ENCODE data around the gene TSPYL1. TPM values are rescaled to one million over a fixed set of nuclear protein-coding genes. Genes with fewer than 3 reads are reported as not detected.
"Not testable (repeated sequence)": the region's sequence is repeated elsewhere in the genome, so short reads cannot be mapped to it uniquely, and the experiment has no call there.

Gene TSPYL1
- total RNA-seq, 1 experiment from 2014 or later, result 70.3 TPM

DNA sequence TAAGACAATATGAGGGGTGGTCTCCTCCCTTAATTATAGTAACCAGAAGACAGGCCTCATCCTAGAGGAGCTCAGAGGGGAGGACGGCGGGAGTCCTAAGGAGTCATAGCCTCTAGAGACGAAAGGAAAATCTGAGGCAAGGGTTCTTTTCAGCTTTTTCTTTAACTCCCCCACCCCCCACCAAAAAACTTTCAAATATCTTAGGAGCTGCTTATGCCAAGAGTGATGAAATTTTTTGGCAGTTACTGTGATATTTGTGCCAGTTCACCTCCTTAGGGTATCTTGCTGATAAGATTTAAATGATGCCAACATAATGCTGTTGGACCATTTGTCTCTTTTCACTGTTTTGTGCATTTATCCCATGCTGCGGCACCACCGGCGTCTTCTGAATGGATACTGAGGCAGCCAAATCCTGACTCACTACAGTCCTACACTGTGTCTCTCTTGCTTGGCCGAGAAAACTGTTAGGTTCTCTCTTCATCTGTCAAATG lies 46.5 kb upstream of the TSPYL1 start (continued):
- TF ChIP-seq, protein P1, sequence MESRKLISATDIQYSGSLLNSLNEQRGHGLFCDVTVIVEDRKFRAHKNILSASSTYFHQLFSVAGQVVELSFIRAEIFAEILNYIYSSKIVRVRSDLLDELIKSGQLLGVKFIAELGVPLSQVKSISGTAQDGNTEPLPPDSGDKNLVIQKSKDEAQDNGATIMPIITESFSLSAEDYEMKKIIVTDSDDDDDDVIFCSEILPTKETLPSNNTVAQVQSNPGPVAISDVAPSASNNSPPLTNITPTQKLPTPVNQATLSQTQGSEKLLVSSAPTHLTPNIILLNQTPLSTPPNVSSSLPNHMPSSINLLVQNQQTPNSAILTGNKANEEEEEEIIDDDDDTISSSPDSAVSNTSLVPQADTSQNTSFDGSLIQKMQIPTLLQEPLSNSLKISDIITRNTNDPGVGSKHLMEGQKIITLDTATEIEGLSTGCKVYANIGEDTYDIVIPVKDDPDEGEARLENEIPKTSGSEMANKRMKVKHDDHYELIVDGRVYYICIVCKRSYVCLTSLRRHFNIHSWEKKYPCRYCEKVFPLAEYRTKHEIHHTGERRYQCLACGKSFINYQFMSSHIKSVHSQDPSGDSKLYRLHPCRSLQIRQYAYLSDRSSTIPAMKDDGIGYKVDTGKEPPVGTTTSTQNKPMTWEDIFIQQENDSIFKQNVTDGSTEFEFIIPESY (IDR thresholded peaks at IDR 0.05; ENCODE audit: extremely low read depth, insufficient replicate concordance, low read length), result no peak

DNA sequence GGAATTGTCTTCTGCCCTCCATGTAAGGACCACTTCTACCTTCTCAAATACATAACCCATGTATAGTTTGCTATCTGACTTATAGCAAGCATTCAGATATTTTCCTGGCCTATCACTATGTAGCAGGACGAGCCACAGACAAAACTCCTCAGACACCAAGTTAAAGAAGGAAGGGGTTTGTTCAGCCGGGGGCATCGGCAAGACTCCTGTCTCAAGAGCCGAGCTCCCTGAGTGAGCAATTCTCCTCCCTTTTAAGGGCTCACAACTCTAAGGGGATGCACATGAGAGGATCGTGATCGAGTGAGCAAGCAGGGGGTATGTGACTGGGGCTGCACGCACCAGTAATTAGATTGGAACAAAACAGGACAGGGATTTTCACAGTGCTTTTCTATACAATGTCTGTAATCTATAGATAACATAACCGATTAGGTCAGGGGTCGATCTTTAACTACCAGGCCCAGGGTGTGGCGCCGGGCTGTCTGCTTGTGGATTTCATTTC lies 46.0 kb upstream of the TSPYL1 start:
- intact Hi-C loops (cut with micrococcal nuclease); H3K4me1 ChIP-seq (ENCODE audit: control insufficient read depth in 1 of 2, insufficient read depth in 2 of 2, low read length in 2 of 2); H3K9me2 ChIP-seq (ENCODE audit: insufficient read depth); H3K9me3 ChIP-seq (ENCODE audit: control insufficient read depth in 1 of 2, insufficient read depth in 1 of 2, low read depth in 1 of 2, low read length in 2 of 2); H3K4me2 ChIP-seq (ENCODE audit: low read length); BruUV-seq (replicated peaks); H4K20me1 ChIP-seq (ENCODE audit: insufficient read depth); CTCF ChIA-PET; H2AFZ ChIP-seq (ENCODE audit: low read depth, low read length, poor library complexity, severe bottlenecking); RAD21 ChIA-PET (ENCODE audit: low non-redundant PET in 1 of 2, low total read pairs in 2 of 2, uncharacterized antibody in 2 of 2, unreplicated experiment in 2 of 2); DNase-seq (ENCODE audit: low read depth, low spot score); H3K36me3 ChIP-seq (ENCODE audit: control insufficient read depth in 1 of 2, insufficient read depth in 2 of 2, low read length in 2 of 2); ATAC-seq; POLR2A ChIA-PET; H3K79me2 ChIP-seq (ENCODE audit: insufficient read depth, low read length); H3K27me3 ChIP-seq (ENCODE audit: insufficient read depth, low read length); H3K4me3 ChIP-seq (replicated peaks in 1 of 2; ENCODE audit: low read depth in 1 of 2, low read length in 2 of 2); H3K9ac ChIP-seq (ENCODE audit: low read length); H3K27ac ChIP-seq (ENCODE audit: low read depth, low read length): not testable (repeated sequence)

DNA sequence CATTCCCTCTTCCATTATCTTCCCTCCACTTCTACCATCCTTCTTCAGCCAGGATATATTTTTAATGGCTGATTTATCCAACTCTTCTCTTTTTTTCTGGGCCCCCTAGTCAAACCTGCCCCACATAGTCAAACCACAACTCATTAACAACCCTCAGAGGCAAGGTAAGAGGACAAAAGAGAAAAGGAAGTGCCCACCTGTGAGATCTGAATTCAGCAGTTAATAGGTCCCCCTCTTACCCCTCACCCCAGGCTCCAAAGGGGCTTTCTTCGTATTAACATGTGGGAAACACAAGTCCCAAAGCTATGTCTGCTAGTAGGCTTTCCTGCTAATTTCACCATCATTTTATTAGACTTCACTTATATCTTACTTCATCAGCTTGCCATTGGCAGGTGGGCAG lies 44.1 kb upstream of the TSPYL1 start:
- H3K79me2 ChIP-seq (ENCODE audit: insufficient read depth, low read length), result no peaks in the 10 kb centered on the region
- no peaks in the 10 kb centered on the region for H3K4me1 ChIP-seq (ENCODE audit: control insufficient read depth in 1 of 2, insufficient read depth in 2 of 2, low read length in 2 of 2)
- RAD21 ChIA-PET (ENCODE audit: low non-redundant PET in 1 of 2, low total read pairs in 2 of 2, uncharacterized antibody in 2 of 2, unreplicated experiment in 2 of 2), result no interaction called here
- H3K27me3 ChIP-seq (ENCODE audit: insufficient read depth, low read length), result no peaks in the 10 kb centered on the region
- H3K9me3 ChIP-seq (ENCODE audit: control insufficient read depth in 1 of 2, insufficient read depth in 1 of 2, low read depth in 1 of 2, low read length in 2 of 2), result no peaks in the 10 kb centered on the region
- BruUV-seq (replicated peaks), result no TSS peak
- no peak overlapping the region for H3K27ac ChIP-seq (ENCODE audit: low read depth, low read length)
- TF ChIP-seq SP1 (IDR thresholded peaks at IDR 0.05; ENCODE audit: low read depth) (no peak), EZH2 (IDR thresholded peaks at IDR 0.05) (no peak), CEBPB (IDR thresholded peaks at IDR 0.05; ENCODE audit: low read depth) (no peak), ZFX (IDR thresholded peaks at IDR 0.05) (no peak), SIN3A (IDR thresholded peaks at IDR 0.05; ENCODE audit: low read depth) (no peak), TCF7L2 (IDR thresholded peaks at IDR 0.05; ENCODE audit: borderline replicate concordance, extremely low read depth, insufficient read depth, insufficient read length) (no peak), POLR2AphosphoS5 (IDR thresholded peaks at IDR 0.05; ENCODE audit: low read depth, low read length) (no peak), JUND (IDR thresholded peaks at IDR 0.05) (no peak), CBX3 (IDR thresholded peaks at IDR 0.05; ENCODE audit: low read depth) (no peak), YY1 (IDR thresholded peaks at IDR 0.05; ENCODE audit: extremely low read depth, insufficient replicate concordance, low read depth, low read length) (no peak)
- TF ChIP-seq, protein P2, sequence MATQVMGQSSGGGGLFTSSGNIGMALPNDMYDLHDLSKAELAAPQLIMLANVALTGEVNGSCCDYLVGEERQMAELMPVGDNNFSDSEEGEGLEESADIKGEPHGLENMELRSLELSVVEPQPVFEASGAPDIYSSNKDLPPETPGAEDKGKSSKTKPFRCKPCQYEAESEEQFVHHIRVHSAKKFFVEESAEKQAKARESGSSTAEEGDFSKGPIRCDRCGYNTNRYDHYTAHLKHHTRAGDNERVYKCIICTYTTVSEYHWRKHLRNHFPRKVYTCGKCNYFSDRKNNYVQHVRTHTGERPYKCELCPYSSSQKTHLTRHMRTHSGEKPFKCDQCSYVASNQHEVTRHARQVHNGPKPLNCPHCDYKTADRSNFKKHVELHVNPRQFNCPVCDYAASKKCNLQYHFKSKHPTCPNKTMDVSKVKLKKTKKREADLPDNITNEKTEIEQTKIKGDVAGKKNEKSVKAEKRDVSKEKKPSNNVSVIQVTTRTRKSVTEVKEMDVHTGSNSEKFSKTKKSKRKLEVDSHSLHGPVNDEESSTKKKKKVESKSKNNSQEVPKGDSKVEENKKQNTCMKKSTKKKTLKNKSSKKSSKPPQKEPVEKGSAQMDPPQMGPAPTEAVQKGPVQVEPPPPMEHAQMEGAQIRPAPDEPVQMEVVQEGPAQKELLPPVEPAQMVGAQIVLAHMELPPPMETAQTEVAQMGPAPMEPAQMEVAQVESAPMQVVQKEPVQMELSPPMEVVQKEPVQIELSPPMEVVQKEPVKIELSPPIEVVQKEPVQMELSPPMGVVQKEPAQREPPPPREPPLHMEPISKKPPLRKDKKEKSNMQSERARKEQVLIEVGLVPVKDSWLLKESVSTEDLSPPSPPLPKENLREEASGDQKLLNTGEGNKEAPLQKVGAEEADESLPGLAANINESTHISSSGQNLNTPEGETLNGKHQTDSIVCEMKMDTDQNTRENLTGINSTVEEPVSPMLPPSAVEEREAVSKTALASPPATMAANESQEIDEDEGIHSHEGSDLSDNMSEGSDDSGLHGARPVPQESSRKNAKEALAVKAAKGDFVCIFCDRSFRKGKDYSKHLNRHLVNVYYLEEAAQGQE (IDR thresholded peaks at IDR 0.05; ENCODE audit: low read depth), result no peak
- TF ChIP-seq, protein P3, sequence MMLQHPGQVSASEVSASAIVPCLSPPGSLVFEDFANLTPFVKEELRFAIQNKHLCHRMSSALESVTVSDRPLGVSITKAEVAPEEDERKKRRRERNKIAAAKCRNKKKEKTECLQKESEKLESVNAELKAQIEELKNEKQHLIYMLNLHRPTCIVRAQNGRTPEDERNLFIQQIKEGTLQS (IDR thresholded peaks at IDR 0.05), result no peak
- H3K4me2 ChIP-seq (ENCODE audit: low read length), result no peak overlapping the region
- no peaks in the 10 kb centered on the region for H3K36me3 ChIP-seq (ENCODE audit: control insufficient read depth in 1 of 2, insufficient read depth in 2 of 2, low read length in 2 of 2)
- H3K9me2 ChIP-seq (ENCODE audit: insufficient read depth), result no peaks in the 10 kb centered on the region
- POLR2A ChIA-PET, result no interaction called here
- no peak overlapping the region for H2AFZ ChIP-seq (ENCODE audit: low read depth, low read length, poor library complexity, severe bottlenecking)
- H3K4me3 ChIP-seq (replicated peaks in 1 of 2; ENCODE audit: low read depth in 1 of 2, low read length in 2 of 2), result no peak overlapping the region
- H4K20me1 ChIP-seq (ENCODE audit: insufficient read depth), result no peaks in the 10 kb centered on the region
- intact Hi-C loops (cut with micrococcal nuclease), result no loop called here
- ATAC-seq, result no peak
- DNase-seq (ENCODE audit: low read depth, low spot score), result no peak
- H3K9ac ChIP-seq (ENCODE audit: low read length), result no peak overlapping the region
- CTCF ChIA-PET, result no interaction called here
